ENCODE measurements around the gene LZTFL1.

Gene LZTFL1

DNA sequence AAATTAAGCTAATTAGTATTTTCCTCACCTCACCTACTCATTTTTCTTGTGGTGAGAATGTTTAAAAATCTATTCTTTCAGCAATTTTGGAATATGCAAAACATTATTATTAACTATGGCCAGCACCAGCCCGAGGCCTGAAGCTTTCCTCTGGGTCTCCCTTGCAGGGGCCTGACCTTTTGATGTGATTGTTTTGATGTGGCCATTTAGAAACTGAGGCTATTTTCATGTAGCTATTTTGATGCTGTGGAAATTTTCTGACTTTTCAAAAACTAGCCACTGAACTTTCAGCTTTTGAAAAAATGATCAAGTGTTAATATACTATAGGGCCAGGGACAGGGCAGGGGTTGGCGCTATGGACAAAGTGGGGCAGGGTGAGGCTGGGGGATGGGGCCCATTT, 36.2 kb upstream of the LZTFL1 start:
- peaks cover 6% of the 10 kb centered on the region; the same call in 1 of the 2 replicates for H3K27me3 ChIP-seq (ENCODE audit: insufficient read depth, low read length)
- H3K27ac ChIP-seq (ENCODE audit: low read depth, low read length): no peak overlapping the region
- H3K4me1 ChIP-seq (ENCODE audit: insufficient read depth, low read length): no peaks in the 10 kb centered on the region
- H3K36me3 ChIP-seq (ENCODE audit: insufficient read depth, low read length): no peaks in the 10 kb centered on the region
- no peaks in the 10 kb centered on the region for H3K9me3 ChIP-seq (ENCODE audit: insufficient read depth, low read depth, low read length)
- no peak overlapping the region for H3K4me3 ChIP-seq (ENCODE audit: low read length)
- H3K9ac ChIP-seq (ENCODE audit: low read depth, low read length): no peak overlapping the region
- 88% methylated on average over 1 of the region's 2 CpGs for WGBS

DNA sequence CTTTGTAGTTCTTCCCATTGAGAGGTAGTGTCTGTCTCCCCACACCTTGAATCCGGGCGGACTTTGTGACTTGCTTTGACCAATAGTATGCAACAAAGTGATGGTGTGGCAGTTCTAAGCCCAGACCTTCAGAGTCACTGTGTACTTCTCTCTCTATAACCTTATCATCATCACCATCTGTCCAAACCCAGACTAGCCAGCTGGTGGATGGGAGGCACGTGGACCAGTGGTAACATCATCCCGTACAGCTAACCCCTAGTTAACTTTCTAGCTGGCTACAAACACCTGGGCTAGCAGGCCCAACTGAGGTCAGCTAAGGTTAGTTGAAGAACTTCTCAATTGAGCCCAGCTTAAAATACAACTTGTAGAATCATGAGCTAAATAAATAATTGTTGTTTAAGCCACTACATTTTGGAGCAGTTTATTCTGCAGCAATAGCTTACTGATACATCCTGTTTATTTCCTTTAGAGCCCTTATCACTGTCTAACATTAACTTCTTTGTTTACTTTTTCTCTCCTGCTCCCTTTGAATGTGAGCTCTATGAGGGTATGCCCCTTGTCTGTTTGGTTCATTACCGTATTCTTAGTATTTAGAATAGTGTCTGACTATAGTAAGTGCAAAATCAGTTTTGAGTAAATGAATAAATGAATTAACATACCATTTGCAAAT, 32.9 kb upstream of the LZTFL1 start:
- Histone ChIP-seq H3K27me3 (ENCODE audit: insufficient read depth, low read length) (peaks cover 3% of the 10 kb centered on the region; the same call in 1 of the 2 replicates), H3K9ac (ENCODE audit: low read depth, low read length) (no peak overlapping the region), H3K4me1 (ENCODE audit: insufficient read depth, low read length) (no peaks in the 10 kb centered on the region; the same call in 1 of the 2 replicates), H3K4me3 (ENCODE audit: low read length) (no peak overlapping the region), H3K36me3 (ENCODE audit: insufficient read depth, low read length) (no peaks in the 10 kb centered on the region), H3K9me3 (ENCODE audit: insufficient read depth, low read depth, low read length) (no peaks in the 10 kb centered on the region), H3K27ac (ENCODE audit: low read depth, low read length) (no peak overlapping the region)
- WGBS: 93% methylated on average over 5 of the region's 5 CpGs

DNA sequence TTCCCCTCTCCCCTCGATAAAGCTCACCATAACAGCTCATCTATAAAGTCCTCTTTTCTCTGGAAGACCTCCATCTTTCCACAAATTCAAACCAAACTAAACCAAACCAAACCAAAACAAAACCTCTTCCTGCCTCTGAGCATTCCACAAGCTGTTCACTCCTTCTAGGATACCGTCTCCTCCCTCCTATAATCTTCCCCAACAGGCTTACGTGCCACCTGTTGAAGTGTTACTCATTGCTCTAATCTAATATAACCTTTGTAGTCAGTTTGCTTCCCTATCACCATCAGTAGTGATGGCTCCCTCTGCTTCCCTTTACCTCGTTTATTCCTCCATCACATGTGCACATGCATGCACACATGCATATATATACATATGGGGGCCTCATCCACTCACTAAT, 31.7 kb upstream of the LZTFL1 start:
- no peaks in the 10 kb centered on the region for H3K9me3 ChIP-seq (ENCODE audit: insufficient read depth, low read depth, low read length)
- no peaks in the 10 kb centered on the region for H3K36me3 ChIP-seq (ENCODE audit: insufficient read depth, low read length)
- 89% methylated on average over 4 of the region's 4 CpGs for WGBS
- H3K4me3 ChIP-seq (ENCODE audit: low read length): no peak overlapping the region
- H3K9ac ChIP-seq (ENCODE audit: low read depth, low read length): no peak overlapping the region
- peaks cover 3% of the 10 kb centered on the region; the same call in 1 of the 2 replicates for H3K27me3 ChIP-seq (ENCODE audit: insufficient read depth, low read length)
- no peaks in the 10 kb centered on the region; the same call in 1 of the 2 replicates for H3K4me1 ChIP-seq (ENCODE audit: insufficient read depth, low read length)
- H3K27ac ChIP-seq (ENCODE audit: low read depth, low read length): no peak overlapping the region

DNA sequence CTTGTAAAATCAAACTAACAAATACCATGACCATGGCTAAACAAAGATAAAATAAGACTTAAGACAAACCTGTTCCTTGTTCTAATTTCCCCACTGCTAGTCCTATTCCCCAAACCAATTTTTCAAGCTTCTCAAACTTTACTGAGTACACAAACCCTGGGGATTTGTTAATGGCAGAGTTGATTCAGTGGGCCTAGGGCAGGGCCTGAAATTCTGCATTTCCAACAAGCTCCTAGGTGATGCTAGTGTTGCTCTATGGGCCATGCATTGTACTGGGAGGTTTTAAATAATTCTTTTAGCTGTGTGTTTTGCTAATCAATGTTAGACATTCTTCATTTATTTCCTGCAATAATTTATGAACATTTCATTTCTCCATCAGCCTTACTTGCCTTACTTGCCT, 31.1 kb upstream of the LZTFL1 start:
- H3K9me3 ChIP-seq (ENCODE audit: insufficient read depth, low read depth, low read length): no peaks in the 10 kb centered on the region
- no peaks in the 10 kb centered on the region; the same call in 1 of the 2 replicates for H3K4me1 ChIP-seq (ENCODE audit: insufficient read depth, low read length)
- no peak overlapping the region for H3K4me3 ChIP-seq (ENCODE audit: low read length)
- H3K27me3 ChIP-seq (ENCODE audit: insufficient read depth, low read length): peaks cover 3% of the 10 kb centered on the region; the same call in 1 of the 2 replicates
- H3K27ac ChIP-seq (ENCODE audit: low read depth, low read length): no peak overlapping the region
- H3K36me3 ChIP-seq (ENCODE audit: insufficient read depth, low read length): no peaks in the 10 kb centered on the region
- H3K9ac ChIP-seq (ENCODE audit: low read depth, low read length): no peak overlapping the region

DNA sequence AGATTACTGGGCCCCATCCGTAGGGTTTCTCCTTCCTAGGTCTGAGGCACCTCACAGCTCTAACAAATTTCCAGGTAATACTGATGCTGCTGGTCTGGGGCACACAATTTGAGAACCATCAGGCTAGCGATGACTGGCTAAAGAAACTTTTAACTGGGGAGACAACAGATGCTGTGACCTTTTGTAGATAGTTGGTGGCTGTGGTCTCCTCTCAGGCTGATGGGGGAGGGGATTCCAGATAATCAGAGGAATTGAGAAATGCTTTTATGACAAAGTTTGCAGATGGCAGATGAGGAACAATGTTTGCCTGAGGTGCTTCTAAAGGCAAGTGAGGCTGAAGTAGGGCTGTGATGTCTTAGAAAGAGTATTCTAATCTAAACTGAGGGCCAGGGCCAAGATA, 30.6 kb upstream of the LZTFL1 start:
- no peak overlapping the region for H3K27ac ChIP-seq (ENCODE audit: low read depth, low read length)
- no peaks in the 10 kb centered on the region; the same call in 1 of the 2 replicates for H3K4me1 ChIP-seq (ENCODE audit: insufficient read depth, low read length)
- H3K4me3 ChIP-seq (ENCODE audit: low read length): no peak overlapping the region
- no peaks in the 10 kb centered on the region for H3K9me3 ChIP-seq (ENCODE audit: insufficient read depth, low read depth, low read length)
- 72% methylated on average over 2 of the region's 2 CpGs for WGBS
- peaks cover 3% of the 10 kb centered on the region; the same call in 1 of the 2 replicates for H3K27me3 ChIP-seq (ENCODE audit: insufficient read depth, low read length)
- no peak overlapping the region for H3K9ac ChIP-seq (ENCODE audit: low read depth, low read length)
- H3K36me3 ChIP-seq (ENCODE audit: insufficient read depth, low read length): no peaks in the 10 kb centered on the region

DNA sequence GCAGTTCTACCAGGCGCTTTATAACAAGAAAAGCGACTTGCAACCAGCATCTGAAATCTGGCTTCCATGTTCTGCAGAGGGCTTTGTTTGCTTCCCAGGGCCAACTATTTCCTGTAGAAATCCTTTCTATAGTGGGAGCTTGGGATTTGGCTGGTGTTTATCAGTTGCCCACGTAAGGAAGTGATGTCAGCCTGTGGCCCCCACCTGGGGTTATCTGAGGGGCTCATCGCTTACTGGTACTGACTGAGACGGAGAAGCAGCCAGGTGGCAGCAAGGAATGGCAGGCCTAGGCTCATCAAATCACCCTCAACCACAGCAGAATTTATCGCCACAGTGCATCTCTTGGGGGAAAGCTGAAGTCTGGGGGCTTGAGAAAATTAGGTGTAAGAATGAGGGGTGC, 29.9 kb upstream of the LZTFL1 start:
- Histone ChIP-seq H3K9ac (ENCODE audit: low read depth, low read length) (no peak overlapping the region), H3K27ac (ENCODE audit: low read depth, low read length) (no peak overlapping the region), H3K4me1 (ENCODE audit: insufficient read depth, low read length) (no peaks in the 10 kb centered on the region; the same call in 1 of the 2 replicates), H3K27me3 (ENCODE audit: insufficient read depth, low read length) (peaks cover 3% of the 10 kb centered on the region; the same call in 1 of the 2 replicates), H3K9me3 (ENCODE audit: insufficient read depth, low read depth, low read length) (no peaks in the 10 kb centered on the region), H3K4me3 (ENCODE audit: low read length) (no peak overlapping the region), H3K36me3 (ENCODE audit: insufficient read depth, low read length) (no peaks in the 10 kb centered on the region)
- 92% methylated on average over 6 of the region's 6 CpGs for WGBS

DNA sequence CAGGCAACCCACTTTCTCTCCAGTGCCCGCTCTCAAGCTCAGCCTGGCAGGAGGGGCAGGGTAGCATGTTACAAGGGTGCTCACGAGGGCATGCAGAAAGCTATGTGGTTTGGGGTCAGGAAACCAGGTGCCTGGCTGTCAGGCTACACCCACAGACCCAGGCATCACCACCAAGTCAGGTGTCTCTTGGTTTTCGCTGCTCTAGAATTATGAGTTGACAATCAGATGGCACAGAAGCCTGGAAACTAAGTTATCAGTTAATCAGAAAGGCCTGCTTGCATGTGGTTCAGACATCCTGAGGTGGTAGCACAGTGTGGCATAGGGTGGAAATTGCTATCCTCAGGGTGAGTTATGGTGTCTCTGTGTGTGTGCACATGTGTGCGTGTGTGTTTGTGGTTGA, 28.2 kb upstream of the LZTFL1 start:
- H3K9ac ChIP-seq (ENCODE audit: low read depth, low read length): no peak overlapping the region
- H3K9me3 ChIP-seq (ENCODE audit: insufficient read depth, low read depth, low read length): no peaks in the 10 kb centered on the region
- 85% methylated on average over 4 of the region's 4 CpGs for WGBS
- no peaks in the 10 kb centered on the region for H3K27me3 ChIP-seq (ENCODE audit: insufficient read depth, low read length)
- no peaks in the 10 kb centered on the region; the same call in 1 of the 2 replicates for H3K4me1 ChIP-seq (ENCODE audit: insufficient read depth, low read length)
- H3K36me3 ChIP-seq (ENCODE audit: insufficient read depth, low read length): no peaks in the 10 kb centered on the region
- no peak overlapping the region for H3K27ac ChIP-seq (ENCODE audit: low read depth, low read length)
- no peak overlapping the region for H3K4me3 ChIP-seq (ENCODE audit: low read length)

DNA sequence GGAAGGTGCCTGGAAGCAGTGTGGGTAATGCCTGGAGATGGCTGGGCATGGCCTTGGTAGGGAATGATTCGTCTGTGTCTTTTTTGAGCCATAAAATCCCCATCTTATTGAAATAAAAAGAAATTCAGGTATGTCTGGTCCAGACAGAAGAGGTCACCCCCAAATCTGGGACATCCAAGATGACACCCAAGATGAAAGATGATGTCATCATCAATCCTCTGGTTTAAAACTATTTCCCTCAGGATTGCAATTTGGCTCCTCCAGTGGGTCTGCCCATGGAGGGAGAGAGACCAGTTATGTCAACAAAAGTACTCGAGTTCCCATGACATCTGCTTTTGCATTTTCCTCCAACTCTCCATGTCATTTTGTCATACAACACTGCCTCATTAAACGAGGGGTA, 27.7 kb upstream of the LZTFL1 start:
- no peaks in the 10 kb centered on the region for H3K27me3 ChIP-seq (ENCODE audit: insufficient read depth, low read length)
- 71% methylated on average over 1 of the region's 3 CpGs for WGBS
- H3K9me3 ChIP-seq (ENCODE audit: insufficient read depth, low read depth, low read length): no peaks in the 10 kb centered on the region
- H3K9ac ChIP-seq (ENCODE audit: low read depth, low read length): no peak overlapping the region
- H3K4me3 ChIP-seq (ENCODE audit: low read length): no peak overlapping the region
- H3K4me1 ChIP-seq (ENCODE audit: insufficient read depth, low read length): no peaks in the 10 kb centered on the region; the same call in 1 of the 2 replicates
- H3K27ac ChIP-seq (ENCODE audit: low read depth, low read length): no peak overlapping the region
- no peaks in the 10 kb centered on the region for H3K36me3 ChIP-seq (ENCODE audit: insufficient read depth, low read length)

DNA sequence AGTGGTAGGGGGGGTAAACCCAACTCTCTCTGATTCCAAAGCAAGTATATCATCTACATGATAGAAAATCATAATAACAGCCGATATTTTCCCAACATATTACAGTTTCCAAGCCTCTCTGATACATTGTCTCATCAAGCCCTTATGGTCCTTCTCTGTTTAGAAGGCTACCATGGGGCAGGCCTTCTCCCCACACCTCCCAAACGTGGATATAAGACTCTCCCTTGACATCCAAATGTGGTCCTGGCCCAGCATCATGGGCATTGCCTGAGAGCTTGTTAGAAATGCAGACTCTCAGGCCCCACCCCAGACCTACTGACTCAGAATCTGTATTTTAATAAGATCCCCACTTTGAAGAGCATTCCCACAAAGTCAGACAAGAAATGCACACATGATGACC, 26.7 kb upstream of the LZTFL1 start:
- no peaks in the 10 kb centered on the region for H3K27me3 ChIP-seq (ENCODE audit: insufficient read depth, low read length)
- no peak overlapping the region for H3K9ac ChIP-seq (ENCODE audit: low read depth, low read length)
- 0 out of 2 replicates have a peak, but pooled peaks cover 4% of the 10 kb centered on the region for H3K9me3 ChIP-seq (ENCODE audit: insufficient read depth, low read depth, low read length)
- no peak overlapping the region for H3K27ac ChIP-seq (ENCODE audit: low read depth, low read length)
- H3K36me3 ChIP-seq (ENCODE audit: insufficient read depth, low read length): no peaks in the 10 kb centered on the region
- H3K4me3 ChIP-seq (ENCODE audit: low read length): no peak overlapping the region
- 76% methylated on average over 2 of the region's 2 CpGs for whole genome bisulfite sequencing
- no peaks in the 10 kb centered on the region; the same call in 1 of the 2 replicates for H3K4me1 ChIP-seq (ENCODE audit: insufficient read depth, low read length)

DNA sequence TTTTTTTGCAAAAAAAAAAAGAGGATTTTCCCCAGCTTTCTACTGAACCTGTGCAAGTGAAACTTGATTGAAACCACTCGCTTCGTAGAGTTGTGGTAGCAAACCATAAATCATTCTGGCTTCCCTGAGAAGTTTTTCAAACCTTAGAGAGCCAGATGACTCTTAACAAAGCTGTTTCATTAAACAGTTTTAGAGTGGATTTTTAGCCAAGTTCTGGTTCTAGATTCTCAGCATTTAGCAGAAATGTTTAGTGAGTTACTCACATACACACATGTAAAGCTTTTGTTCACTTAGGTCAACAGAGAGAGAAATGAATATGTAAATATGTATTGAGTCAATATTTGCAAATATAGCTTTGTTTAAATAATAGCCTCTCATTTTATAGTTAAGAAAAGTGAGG, 26.3 kb upstream of the LZTFL1 start:
- Histone ChIP-seq H3K27ac (ENCODE audit: low read depth, low read length) (no peak overlapping the region), H3K27me3 (ENCODE audit: insufficient read depth, low read length) (no peaks in the 10 kb centered on the region), H3K36me3 (ENCODE audit: insufficient read depth, low read length) (no peaks in the 10 kb centered on the region), H3K9me3 (ENCODE audit: insufficient read depth, low read depth, low read length) (0 out of 2 replicates have a peak, but pooled peaks cover 4% of the 10 kb centered on the region), H3K9ac (ENCODE audit: low read depth, low read length) (no peak overlapping the region), H3K4me1 (ENCODE audit: insufficient read depth, low read length) (no peaks in the 10 kb centered on the region; the same call in 1 of the 2 replicates), H3K4me3 (ENCODE audit: low read length) (no peak overlapping the region)
- 89% methylated on average over 2 of the region's 2 CpGs for WGBS

DNA sequence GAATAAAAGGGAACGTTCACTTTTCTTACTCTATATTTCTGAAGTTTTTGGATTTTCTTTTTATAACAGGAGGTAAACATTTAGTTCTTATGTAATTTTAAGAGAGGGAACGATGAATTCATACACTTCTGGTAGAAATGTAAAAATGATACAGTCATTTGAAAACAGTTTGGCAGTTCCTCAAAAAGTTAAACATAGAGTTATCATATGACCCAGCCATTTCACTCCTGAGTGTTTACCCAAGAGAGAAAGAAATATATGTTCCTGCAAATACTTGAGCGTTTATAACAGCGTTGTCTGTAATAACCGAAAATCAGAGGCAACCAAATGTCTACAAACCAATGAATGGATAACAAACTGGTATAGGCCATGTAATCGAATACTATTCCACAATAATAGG, 23.6 kb upstream of the LZTFL1 start:
- WGBS: 94% methylated on average over 5 of the region's 6 CpGs

More for the DNA sequence above, 23.6 kb upstream of the LZTFL1 start:
- H3K36me3 ChIP-seq (ENCODE audit: insufficient read depth, low read length): no peaks in the 10 kb centered on the region
- H3K27ac ChIP-seq (ENCODE audit: low read depth, low read length): no peak overlapping the region
- no peak overlapping the region for H3K9ac ChIP-seq (ENCODE audit: low read depth, low read length)
- 0 out of 2 replicates have a peak, but pooled peaks cover 4% of the 10 kb centered on the region for H3K9me3 ChIP-seq (ENCODE audit: insufficient read depth, low read depth, low read length)
- no peak overlapping the region for H3K4me3 ChIP-seq (ENCODE audit: low read length)
- no peaks in the 10 kb centered on the region for H3K4me1 ChIP-seq (ENCODE audit: insufficient read depth, low read length)
- no peaks in the 10 kb centered on the region for H3K27me3 ChIP-seq (ENCODE audit: insufficient read depth, low read length)
